ENCODE data around the gene VSTM2L. TPM values are rescaled to one million over a fixed set of nuclear protein-coding genes. Genes with fewer than 3 reads are reported as not detected.

The VSTM2L gene
- polyA plus RNA-seq, 1 of the 3 experiments (the other 2 are of a cell fraction) = 5.1 TPM

- H2AFZ ChIP-seq (ENCODE audit: low read depth) = no peak overlapping the region
- H3K36me3 ChIP-seq (replicated peaks in 1 of 2; ENCODE audit: control insufficient read depth in 1 of 2, insufficient read depth in 2 of 2, low read length in 1 of 2) = no peaks in the 10 kb centered on the region
- CTCF ChIA-PET = interaction anchor here (1.0 to 1.1 kb wide), 2 partner anchors 17 to 55 kb away, joined by 3 to 4 read pairs; no protein-coding TSS in a partner anchor
- no peaks in the 10 kb centered on the region for H3K9me3 ChIP-seq
- peaks cover 10% of the 10 kb centered on the region; the same call in 1 of the 2 replicates for H3K27me3 ChIP-seq (ENCODE audit: insufficient read depth)
- no peaks in the 10 kb centered on the region for H4K20me1 ChIP-seq (ENCODE audit: insufficient read depth)
- no peak overlapping the region for H3K9ac ChIP-seq
- no peak overlapping the region for H3K4me3 ChIP-seq (ENCODE audit: low read depth in 2 of 2, low read length in 1 of 2)
- H3K4me2 ChIP-seq = no peak overlapping the region
- no peaks in the 10 kb centered on the region for H3F3A ChIP-seq (replicated peaks; ENCODE audit: insufficient read depth)
- WGBS (ENCODE audit: low lambda C conversion rate) = 60% methylated on average over 4 of the region's 8 CpGs
- H3K79me2 ChIP-seq (ENCODE audit: insufficient read depth) = no peaks in the 10 kb centered on the region
- peaks cover 0 to 9% of the 10 kb centered on the region in 2 experiments; a peak in 1 of 4 replicates for H3K4me1 ChIP-seq (ENCODE audit: control insufficient read depth in 1 of 2, insufficient read depth in 2 of 2, low read depth in 1 of 2, low read length in 1 of 2)
- no peaks in the 10 kb centered on the region for H3K9me2 ChIP-seq
- H3K27ac ChIP-seq (ENCODE audit: low read depth in 2 of 2, low read length in 1 of 2) = no peak overlapping the region
- DNase-seq = no peak
- TF ChIP-seq EP300 (IDR thresholded peaks at IDR 0.05; ENCODE audit: borderline replicate concordance in 1 of 2, low read depth in 1 of 2, low read length in 1 of 2) (no peak), TEAD4 (IDR thresholded peaks at IDR 0.05; ENCODE audit: borderline replicate concordance, insufficient read depth) (no peak), JUND (IDR thresholded peaks at IDR 0.05) (no peak), REST (IDR thresholded peaks at IDR 0.05; ENCODE audit: low read depth, low read length) (no peak)
- TF ChIP-seq, protein P1, sequence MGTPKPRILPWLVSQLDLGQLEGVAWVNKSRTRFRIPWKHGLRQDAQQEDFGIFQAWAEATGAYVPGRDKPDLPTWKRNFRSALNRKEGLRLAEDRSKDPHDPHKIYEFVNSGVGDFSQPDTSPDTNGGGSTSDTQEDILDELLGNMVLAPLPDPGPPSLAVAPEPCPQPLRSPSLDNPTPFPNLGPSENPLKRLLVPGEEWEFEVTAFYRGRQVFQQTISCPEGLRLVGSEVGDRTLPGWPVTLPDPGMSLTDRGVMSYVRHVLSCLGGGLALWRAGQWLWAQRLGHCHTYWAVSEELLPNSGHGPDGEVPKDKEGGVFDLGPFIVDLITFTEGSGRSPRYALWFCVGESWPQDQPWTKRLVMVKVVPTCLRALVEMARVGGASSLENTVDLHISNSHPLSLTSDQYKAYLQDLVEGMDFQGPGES (IDR thresholded peaks at IDR 0.05; ENCODE audit: low read depth, low read length) = no peak
- TF ChIP-seq, protein P2, sequence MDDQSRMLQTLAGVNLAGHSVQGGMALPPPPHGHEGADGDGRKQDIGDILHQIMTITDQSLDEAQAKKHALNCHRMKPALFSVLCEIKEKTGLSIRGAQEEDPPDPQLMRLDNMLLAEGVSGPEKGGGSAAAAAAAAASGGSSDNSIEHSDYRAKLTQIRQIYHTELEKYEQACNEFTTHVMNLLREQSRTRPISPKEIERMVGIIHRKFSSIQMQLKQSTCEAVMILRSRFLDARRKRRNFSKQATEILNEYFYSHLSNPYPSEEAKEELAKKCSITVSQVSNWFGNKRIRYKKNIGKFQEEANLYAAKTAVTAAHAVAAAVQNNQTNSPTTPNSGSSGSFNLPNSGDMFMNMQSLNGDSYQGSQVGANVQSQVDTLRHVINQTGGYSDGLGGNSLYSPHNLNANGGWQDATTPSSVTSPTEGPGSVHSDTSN (IDR thresholded peaks at IDR 0.05) = no peak
- POLR2A ChIA-PET = no interaction called here
Observed at GRCh38 chr20:37932074-37932473, 29.1 kb downstream of the VSTM2L start.

GRCh38 chr20:37932919-37933318, 30.0 kb downstream of the VSTM2L start:
- H3K27me3 ChIP-seq (ENCODE audit: insufficient read depth) = peaks cover 10% of the 10 kb centered on the region; the same call in 1 of the 2 replicates
- no peaks in the 10 kb centered on the region for H3K9me3 ChIP-seq
- no peak for TF ChIP-seq REST (IDR thresholded peaks at IDR 0.05; ENCODE audit: low read depth, low read length)
- no peak for TF ChIP-seq FOXJ3 (CRISPR knock-in tag; IDR thresholded peaks at IDR 0.05)
- no peak for TF ChIP-seq NFIC (IDR thresholded peaks at IDR 0.05; ENCODE audit: borderline replicate concordance)
- no peak for TF ChIP-seq RFX5 (IDR thresholded peaks at IDR 0.05; ENCODE audit: low read length)
- TF ChIP-seq, protein P1 (IDR thresholded peaks at IDR 0.05; ENCODE audit: low read depth, low read length) = no peak
- no peak for TF ChIP-seq JUND (IDR thresholded peaks at IDR 0.05)
- no peak for TF ChIP-seq MXI1 (IDR thresholded peaks at IDR 0.05; ENCODE audit: low read depth, low read length)
- no peak for TF ChIP-seq TEAD4 (IDR thresholded peaks at IDR 0.05; ENCODE audit: borderline replicate concordance, insufficient read depth)
- TF ChIP-seq SIN3A (IDR thresholded peaks at IDR 0.05; ENCODE audit: borderline replicate concordance, low read depth, low read length) = no peak
- no peak for TF ChIP-seq YY1 (IDR thresholded peaks at IDR 0.05; ENCODE audit: low read depth)
- TF ChIP-seq, protein P2 (IDR thresholded peaks at IDR 0.05) = no peak
- TF ChIP-seq SMC3 (IDR thresholded peaks at IDR 0.05; ENCODE audit: low read depth, low read length) = no peak

More at GRCh38 chr20:37932919-37933318, 30.0 kb downstream of the VSTM2L start:
- POLR2A ChIA-PET = no interaction called here
- no peaks in the 10 kb centered on the region for H3K9me2 ChIP-seq
- H3K27ac ChIP-seq (ENCODE audit: low read depth in 2 of 2, low read length in 1 of 2) = no peak overlapping the region
- no peak overlapping the region for H3K4me2 ChIP-seq
- H2AFZ ChIP-seq (ENCODE audit: low read depth) = no peak overlapping the region
- H3F3A ChIP-seq (replicated peaks; ENCODE audit: insufficient read depth) = no peaks in the 10 kb centered on the region
- H4K20me1 ChIP-seq (ENCODE audit: insufficient read depth) = no peaks in the 10 kb centered on the region
- peaks cover 0 to 9% of the 10 kb centered on the region in 2 experiments; a peak in 1 of 4 replicates for H3K4me1 ChIP-seq (ENCODE audit: control insufficient read depth in 1 of 2, insufficient read depth in 2 of 2, low read depth in 1 of 2, low read length in 1 of 2)
- no peak overlapping the region for H3K9ac ChIP-seq
- WGBS (ENCODE audit: low lambda C conversion rate) = 49% methylated on average over 4 of the region's 4 CpGs
- H3K79me2 ChIP-seq (ENCODE audit: insufficient read depth) = no peaks in the 10 kb centered on the region
- no peak overlapping the region for H3K4me3 ChIP-seq (ENCODE audit: low read depth in 2 of 2, low read length in 1 of 2)
- CTCF ChIA-PET = interaction anchor here (1.0 to 1.4 kb wide), 3 partner anchors 18 to 58 kb away, joined by 3 to 4 read pairs (median 3); no protein-coding TSS in a partner anchor
- no peak for DNase-seq
- H3K36me3 ChIP-seq (replicated peaks in 1 of 2; ENCODE audit: control insufficient read depth in 1 of 2, insufficient read depth in 2 of 2, low read length in 1 of 2) = no peaks in the 10 kb centered on the region

Measured in SK-N-SH (cell line).